GM21576 (cell line): ENCODE measurements around the gene STARD10.
"Not testable (repeated sequence)": the region's sequence is repeated elsewhere in the genome, so short reads cannot be mapped to it uniquely, and the experiment has no call there.

Experiments
- ATAC-seq: cut with Tn5 transposase; IDR thresholded peaks from one replicate; pipeline ENCODE4 v1.9.1; 2021; ENCODE audit warnings: mild to moderate bottlenecking, moderate library complexity; ENCODE audit not compliant: unreplicated experiment

STARD10 gene

GRCh38 chr11:72826191-72826941 lies 32.5 kb upstream of the STARD10 start:
- ATAC-seq, result no peak

- ATAC-seq, result no peak
These were observed 31.8 kb upstream of the STARD10 start for GRCh38 chr11:72825661-72826060.

- no peak for ATAC-seq
These were observed 31.1 kb upstream of the STARD10 start for GRCh38 chr11:72824811-72825505.

GRCh38 chr11:72824020-72824419 lies 30.2 kb upstream of the STARD10 start:
- ATAC-seq, result no peak

GRCh38 chr11:72823105-72823804 lies 29.4 kb upstream of the STARD10 start:
- ATAC-seq, result no peak

GRCh38 chr11:72821920-72822799 lies 28.3 kb upstream of the STARD10 start:
- no peak for ATAC-seq

- no peak for ATAC-seq
These were observed 27.5 kb upstream of the STARD10 start for GRCh38 chr11:72821221-72821919.

GRCh38 chr11:72820439-72821139 lies 26.7 kb upstream of the STARD10 start:
- no peak for ATAC-seq

GRCh38 chr11:72818971-72819370 lies 25.1 kb upstream of the STARD10 start:
- no peak for ATAC-seq

- no peak for ATAC-seq
These were observed 24.1 kb upstream of the STARD10 start for GRCh38 chr11:72817966-72818365.

GRCh38 chr11:72816404-72816990 lies 22.6 kb upstream of the STARD10 start:
- ATAC-seq, result no peak

GRCh38 chr11:72815110-72815618 lies 21.3 kb upstream of the STARD10 start:
- no peak for ATAC-seq

GRCh38 chr11:72814286-72815109 lies 20.7 kb upstream of the STARD10 start, which contains the start of gene ATG16L2:
TSS of gene ATG16L2 (plus strand) at chr11:72814411. CDS start at chr11:72814446, 35 bp downstream.
- ATAC-seq, result peak; percentile 55

GRCh38 chr11:72813740-72814285 lies 20.0 kb upstream of the STARD10 start:
- peak; percentile 39 for ATAC-seq

GRCh38 chr11:72812967-72813739 lies 19.3 kb upstream of the STARD10 start:
- ATAC-seq, result no peak

GRCh38 chr11:72812604-72812966 lies 18.7 kb upstream of the STARD10 start:
- no peak for ATAC-seq

GRCh38 chr11:72811686-72812085 lies 17.8 kb upstream of the STARD10 start:
- ATAC-seq, result not testable (repeated sequence)
